HL-60 (cell line): Measurements from ENCODE around the gene RPL6.

Source experiments
- DNase-seq, 2 experiments: peaks; one replicate each; pipeline ENCODE4 v3.0.0-alpha.2; 2010 to 2020; ENCODE audit warnings: low read depth in 1 of 2, low spot score in 1 of 2
- H3K27ac ChIP-seq: fragments of 250-450 bp; sonication (Bioruptor Pico); replicated peaks from 2 replicates; pipeline ENCODE4 v1.5.1; 2020; ENCODE audit warnings: mild to moderate bottlenecking, moderate library complexity
- H3K27me3 ChIP-seq: fragments of 250-450 bp; sonication (Bioruptor Pico); 2 replicates; pipeline ENCODE4 v1.5.1; 2021; ENCODE audit warnings: mild to moderate bottlenecking, moderate library complexity; ENCODE audit not compliant: insufficient read depth, poor library complexity, severe bottlenecking
- H3K4me3 ChIP-seq: replicated peaks from 2 replicates; pipeline ENCODE4 v1.5.1; 2011; ENCODE audit warnings: mild to moderate bottlenecking, control low read depth, low read length; ENCODE audit not compliant: insufficient read depth
- GABPA ChIP-seq: IDR thresholded peaks from 2 replicates; pipeline ENCODE4 v1.6.1; 2012; ENCODE audit warnings: low read depth
- POLR2AphosphoS5 ChIP-seq: IDR thresholded peaks from 2 replicates; pipeline ENCODE4 v1.6.1; 2012; ENCODE audit warnings: low read depth
- SPI1 ChIP-seq: IDR thresholded peaks from 2 replicates; pipeline ENCODE4 v1.6.1; 2012; ENCODE audit warnings: low read depth, mild to moderate bottlenecking, borderline replicate concordance
- TF ChIP-seq, protein P1 (sequence below): IDR thresholded peaks from one replicate; pipeline ENCODE4 v1.5.1; 2011; ENCODE audit warnings: low read length, control low read depth, inconsistent platforms; ENCODE audit not compliant: insufficient read depth
- TF ChIP-seq, protein P2 (sequence below): IDR thresholded peaks from 2 replicates; pipeline ENCODE4 v1.6.1; 2012; ENCODE audit warnings: low read depth; ENCODE audit not compliant: insufficient replicate concordance

RPL6 gene

DNA sequence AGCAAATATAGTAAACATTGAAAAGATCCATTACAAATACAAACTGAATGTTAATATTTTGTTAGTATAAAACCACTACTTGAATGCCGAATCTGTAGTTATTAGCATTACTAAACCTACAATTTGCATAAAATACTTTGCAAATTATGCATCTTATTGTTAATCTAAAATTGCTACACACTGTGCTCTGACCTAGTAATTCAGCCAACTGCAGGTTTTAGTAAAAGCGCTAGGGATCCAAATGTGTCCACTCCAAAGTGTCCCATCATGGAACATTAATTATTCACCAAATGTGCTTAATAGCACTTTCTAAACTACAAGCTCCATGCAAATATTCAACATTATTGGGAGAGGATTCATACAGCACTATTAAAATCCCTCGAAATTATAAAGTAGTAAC, 41.4 kb downstream of the RPL6 start:
- no peak overlapping the region for H3K4me3 ChIP-seq
- H3K27me3 ChIP-seq: no peaks in the 10 kb centered on the region
- no peak for DNase-seq
- TF ChIP-seq, protein P1, sequence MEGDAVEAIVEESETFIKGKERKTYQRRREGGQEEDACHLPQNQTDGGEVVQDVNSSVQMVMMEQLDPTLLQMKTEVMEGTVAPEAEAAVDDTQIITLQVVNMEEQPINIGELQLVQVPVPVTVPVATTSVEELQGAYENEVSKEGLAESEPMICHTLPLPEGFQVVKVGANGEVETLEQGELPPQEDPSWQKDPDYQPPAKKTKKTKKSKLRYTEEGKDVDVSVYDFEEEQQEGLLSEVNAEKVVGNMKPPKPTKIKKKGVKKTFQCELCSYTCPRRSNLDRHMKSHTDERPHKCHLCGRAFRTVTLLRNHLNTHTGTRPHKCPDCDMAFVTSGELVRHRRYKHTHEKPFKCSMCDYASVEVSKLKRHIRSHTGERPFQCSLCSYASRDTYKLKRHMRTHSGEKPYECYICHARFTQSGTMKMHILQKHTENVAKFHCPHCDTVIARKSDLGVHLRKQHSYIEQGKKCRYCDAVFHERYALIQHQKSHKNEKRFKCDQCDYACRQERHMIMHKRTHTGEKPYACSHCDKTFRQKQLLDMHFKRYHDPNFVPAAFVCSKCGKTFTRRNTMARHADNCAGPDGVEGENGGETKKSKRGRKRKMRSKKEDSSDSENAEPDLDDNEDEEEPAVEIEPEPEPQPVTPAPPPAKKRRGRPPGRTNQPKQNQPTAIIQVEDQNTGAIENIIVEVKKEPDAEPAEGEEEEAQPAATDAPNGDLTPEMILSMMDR: no peak
- TF ChIP-seq SPI1 (no peak), POLR2AphosphoS5 (no peak), GABPA (no peak)
- TF ChIP-seq, protein P2, sequence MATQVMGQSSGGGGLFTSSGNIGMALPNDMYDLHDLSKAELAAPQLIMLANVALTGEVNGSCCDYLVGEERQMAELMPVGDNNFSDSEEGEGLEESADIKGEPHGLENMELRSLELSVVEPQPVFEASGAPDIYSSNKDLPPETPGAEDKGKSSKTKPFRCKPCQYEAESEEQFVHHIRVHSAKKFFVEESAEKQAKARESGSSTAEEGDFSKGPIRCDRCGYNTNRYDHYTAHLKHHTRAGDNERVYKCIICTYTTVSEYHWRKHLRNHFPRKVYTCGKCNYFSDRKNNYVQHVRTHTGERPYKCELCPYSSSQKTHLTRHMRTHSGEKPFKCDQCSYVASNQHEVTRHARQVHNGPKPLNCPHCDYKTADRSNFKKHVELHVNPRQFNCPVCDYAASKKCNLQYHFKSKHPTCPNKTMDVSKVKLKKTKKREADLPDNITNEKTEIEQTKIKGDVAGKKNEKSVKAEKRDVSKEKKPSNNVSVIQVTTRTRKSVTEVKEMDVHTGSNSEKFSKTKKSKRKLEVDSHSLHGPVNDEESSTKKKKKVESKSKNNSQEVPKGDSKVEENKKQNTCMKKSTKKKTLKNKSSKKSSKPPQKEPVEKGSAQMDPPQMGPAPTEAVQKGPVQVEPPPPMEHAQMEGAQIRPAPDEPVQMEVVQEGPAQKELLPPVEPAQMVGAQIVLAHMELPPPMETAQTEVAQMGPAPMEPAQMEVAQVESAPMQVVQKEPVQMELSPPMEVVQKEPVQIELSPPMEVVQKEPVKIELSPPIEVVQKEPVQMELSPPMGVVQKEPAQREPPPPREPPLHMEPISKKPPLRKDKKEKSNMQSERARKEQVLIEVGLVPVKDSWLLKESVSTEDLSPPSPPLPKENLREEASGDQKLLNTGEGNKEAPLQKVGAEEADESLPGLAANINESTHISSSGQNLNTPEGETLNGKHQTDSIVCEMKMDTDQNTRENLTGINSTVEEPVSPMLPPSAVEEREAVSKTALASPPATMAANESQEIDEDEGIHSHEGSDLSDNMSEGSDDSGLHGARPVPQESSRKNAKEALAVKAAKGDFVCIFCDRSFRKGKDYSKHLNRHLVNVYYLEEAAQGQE: no peak
- H3K27ac ChIP-seq: no peak overlapping the region

DNA sequence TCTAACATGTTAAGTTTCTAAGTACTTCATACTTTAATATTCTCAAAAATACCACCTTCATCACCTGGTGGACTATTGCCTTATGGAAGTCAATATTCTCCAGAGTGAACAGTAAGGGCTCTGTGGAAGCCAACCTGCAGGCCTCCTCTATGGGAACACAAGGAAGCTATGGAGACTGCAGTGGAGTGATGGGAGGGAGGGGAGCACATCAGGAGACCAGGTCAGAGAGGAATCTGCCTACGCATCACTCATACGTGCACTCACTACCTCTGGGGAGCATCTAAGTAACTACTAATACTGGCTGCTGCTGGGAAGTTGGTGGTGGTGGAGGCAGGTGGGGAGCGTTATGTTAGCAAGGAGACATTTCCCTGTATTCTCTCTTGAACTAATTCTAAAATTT, 47.1 kb downstream of the RPL6 start:
- no peak for TF ChIP-seq POLR2AphosphoS5
- TF ChIP-seq SPI1: no peak
- no peak for TF ChIP-seq GABPA
- TF ChIP-seq, protein P2: no peak
- TF ChIP-seq, protein P1: no peak

DNA sequence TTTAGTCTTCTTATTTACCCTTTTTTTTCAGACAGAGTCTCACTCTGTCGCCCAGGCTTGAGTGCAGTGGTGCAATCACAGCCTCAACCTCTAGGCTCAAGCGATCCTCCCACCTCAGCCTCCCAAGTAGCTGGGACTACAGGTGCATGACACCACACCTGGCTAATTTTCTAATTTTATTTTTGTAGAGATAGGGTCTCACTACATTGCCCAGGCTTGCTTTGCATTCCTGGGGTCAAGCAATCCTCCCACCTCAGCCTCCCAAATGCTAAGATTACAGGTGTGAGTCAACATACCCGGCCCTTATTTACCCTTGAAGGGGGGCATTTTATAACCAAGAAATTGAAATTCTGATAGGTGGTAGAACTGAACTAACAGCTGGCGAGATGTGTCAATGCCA, 48.1 kb downstream of the RPL6 start:
- no peak overlapping the region for H3K4me3 ChIP-seq
- DNase-seq: no peak
- no peaks in the 10 kb centered on the region for H3K27me3 ChIP-seq
- H3K27ac ChIP-seq: no peak overlapping the region
- no peak for TF ChIP-seq POLR2AphosphoS5
- TF ChIP-seq, protein P2: no peak
- TF ChIP-seq GABPA: no peak
- no peak for TF ChIP-seq SPI1
- TF ChIP-seq, protein P1: no peak

More for the DNA sequence above, 47.1 kb downstream of the RPL6 start:
- Histone ChIP-seq H3K4me3 (no peak overlapping the region), H3K27me3 (no peaks in the 10 kb centered on the region), H3K27ac (no peak overlapping the region)
- no peak for DNase-seq
